Activated effector memory CD4-positive, alpha-beta T cell treated with anti-CD3 and anti-CD28 coated beads, Interleukin-2, amount 50 U/mL, for 16 hours (primary cell): ENCODE results near the gene UCK2.

Experiments
- DNase-seq: peaks from one replicate; pipeline ENCODE4 v3.0.0-alpha.2; 2020

The UCK2 gene

GRCh38 chr1:165947797-165948455 lies 120.5 kb downstream of the UCK2 start:
- no peak for DNase-seq

DNA sequence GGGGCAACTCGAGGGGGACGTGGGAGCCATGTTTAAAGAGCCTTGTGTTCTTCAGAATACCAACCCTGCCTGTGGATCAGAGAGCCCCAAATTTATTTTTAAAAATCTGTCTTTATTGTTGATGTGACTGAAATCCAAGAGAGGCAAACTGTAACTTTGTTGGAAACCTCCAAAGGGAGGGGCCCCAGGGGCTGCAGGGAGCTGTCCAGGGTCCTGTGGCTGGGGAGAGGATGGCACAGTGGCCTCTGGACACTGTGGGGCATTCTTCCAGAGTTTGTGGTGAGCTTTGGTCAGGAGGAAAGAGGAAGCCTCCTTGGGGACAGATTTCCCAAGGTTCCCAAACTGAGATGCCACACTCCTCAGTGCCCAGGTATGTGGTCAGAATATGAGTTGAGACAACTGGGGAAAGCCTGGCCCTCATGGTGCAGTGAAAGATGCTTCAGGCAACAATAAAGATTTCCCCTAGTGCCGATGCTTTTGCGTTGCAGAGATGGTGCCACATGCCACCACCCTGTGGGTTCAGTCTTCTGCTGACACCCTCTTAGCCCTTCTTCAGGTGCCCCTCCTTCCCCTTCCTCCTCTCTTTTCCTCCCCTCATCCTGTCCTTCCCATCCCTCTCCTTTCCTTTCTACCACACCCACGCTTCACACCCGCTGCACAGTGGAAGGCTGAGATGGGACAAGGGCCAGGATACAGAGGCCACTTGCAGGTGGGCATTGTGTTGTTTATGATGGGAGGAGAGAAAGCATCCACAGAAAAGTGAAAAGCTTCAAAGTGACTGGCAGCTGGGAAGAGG lies 122.1 kb downstream of the UCK2 start:
- DNase-seq = no peak

- DNase-seq = no peak
Observed at GRCh38 chr1:165954940-165955339, 127.5 kb downstream of the UCK2 start.

GRCh38 chr1:165958306-165958705 lies 130.9 kb downstream of the UCK2 start:
- DNase-seq = no peak

DNA sequence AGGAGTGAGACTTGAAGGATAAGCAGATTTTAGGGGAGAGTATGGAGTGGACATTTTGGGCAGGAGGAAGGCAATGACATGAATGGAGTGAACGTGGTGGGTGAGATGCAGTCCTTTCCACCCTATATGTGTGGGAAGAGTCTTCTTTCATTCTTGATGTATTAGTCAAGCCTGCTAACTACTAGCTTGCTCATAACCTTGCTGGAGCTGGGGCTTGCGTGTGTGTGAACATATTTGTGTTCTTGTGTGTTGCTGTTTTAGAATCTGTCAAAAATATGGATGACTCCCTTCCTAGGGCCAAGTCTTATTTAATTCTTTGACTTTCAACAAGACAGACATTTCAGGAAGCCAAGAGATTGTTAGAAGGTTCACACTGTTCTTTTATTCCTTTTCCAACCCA lies 132.7 kb downstream of the UCK2 start:
- DNase-seq = no peak

DNA sequence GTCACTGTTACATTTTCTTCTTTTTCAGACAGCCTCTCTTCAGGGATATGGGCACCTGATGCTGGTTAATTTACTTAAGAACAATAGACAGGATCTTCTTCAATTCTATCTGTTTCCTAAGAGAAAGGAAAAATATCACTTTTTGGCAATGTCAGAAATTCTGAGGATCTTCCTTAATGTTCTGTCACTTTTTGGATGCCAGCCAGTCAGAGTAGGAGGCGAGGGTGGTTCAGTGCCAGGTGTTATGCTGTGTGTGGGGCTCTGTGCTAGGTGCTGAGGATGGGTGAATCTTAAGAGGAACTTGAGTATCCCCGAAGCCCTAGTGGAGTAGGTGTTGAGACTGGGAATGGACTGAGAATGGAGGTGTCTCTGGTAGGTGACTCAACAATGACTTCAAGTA lies 133.5 kb downstream of the UCK2 start:
- no peak for DNase-seq
